ENCODE measurements around the gene TNFSF15.

DNA sequence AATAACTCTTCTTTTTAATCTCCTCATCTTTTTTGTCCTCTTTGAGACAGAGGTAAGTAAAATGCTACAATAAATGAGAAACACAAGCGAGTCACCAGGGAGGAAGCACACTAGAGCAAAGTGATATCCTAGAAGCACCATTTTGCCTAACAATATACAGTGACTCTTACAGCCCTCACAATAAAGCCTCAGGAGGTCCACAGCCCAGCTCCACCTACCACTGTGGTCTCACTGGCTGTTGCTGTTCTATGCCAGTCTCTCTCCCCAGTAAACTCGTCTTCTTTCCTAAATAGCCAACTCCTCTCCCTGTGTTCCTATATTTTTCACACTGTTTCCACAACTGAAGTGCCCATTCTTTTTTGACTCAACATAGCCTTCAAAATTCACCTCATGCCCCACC is 44.3 kb downstream of the TNFSF15 start:
- TF ChIP-seq CTCF (IDR thresholded peaks at IDR 0.05; ENCODE audit: low read length) (no peak), EZH2 (optimal IDR thresholded peaks at IDR 0.05; ENCODE audit: low read depth, low read length) (no peak)

Measured in MM.1S (cell line).